ENCODE measurements around the gene OR6X1.

Gene OR6X1

GRCh38 chr11:123775289-123775688 is 21.0 kb upstream of the OR6X1 start:
- DNase-seq (ENCODE audit: low read depth), result no peak
- no peak overlapping the region for H3K4me3 ChIP-seq (ENCODE audit: control insufficient read depth, low read depth, low read length)
- TF ChIP-seq, protein P1, sequence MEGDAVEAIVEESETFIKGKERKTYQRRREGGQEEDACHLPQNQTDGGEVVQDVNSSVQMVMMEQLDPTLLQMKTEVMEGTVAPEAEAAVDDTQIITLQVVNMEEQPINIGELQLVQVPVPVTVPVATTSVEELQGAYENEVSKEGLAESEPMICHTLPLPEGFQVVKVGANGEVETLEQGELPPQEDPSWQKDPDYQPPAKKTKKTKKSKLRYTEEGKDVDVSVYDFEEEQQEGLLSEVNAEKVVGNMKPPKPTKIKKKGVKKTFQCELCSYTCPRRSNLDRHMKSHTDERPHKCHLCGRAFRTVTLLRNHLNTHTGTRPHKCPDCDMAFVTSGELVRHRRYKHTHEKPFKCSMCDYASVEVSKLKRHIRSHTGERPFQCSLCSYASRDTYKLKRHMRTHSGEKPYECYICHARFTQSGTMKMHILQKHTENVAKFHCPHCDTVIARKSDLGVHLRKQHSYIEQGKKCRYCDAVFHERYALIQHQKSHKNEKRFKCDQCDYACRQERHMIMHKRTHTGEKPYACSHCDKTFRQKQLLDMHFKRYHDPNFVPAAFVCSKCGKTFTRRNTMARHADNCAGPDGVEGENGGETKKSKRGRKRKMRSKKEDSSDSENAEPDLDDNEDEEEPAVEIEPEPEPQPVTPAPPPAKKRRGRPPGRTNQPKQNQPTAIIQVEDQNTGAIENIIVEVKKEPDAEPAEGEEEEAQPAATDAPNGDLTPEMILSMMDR (IDR thresholded peaks at IDR 0.05; ENCODE audit: control insufficient read depth, insufficient read depth, low read depth, low read length, missing control alignments), result no peak

DNA sequence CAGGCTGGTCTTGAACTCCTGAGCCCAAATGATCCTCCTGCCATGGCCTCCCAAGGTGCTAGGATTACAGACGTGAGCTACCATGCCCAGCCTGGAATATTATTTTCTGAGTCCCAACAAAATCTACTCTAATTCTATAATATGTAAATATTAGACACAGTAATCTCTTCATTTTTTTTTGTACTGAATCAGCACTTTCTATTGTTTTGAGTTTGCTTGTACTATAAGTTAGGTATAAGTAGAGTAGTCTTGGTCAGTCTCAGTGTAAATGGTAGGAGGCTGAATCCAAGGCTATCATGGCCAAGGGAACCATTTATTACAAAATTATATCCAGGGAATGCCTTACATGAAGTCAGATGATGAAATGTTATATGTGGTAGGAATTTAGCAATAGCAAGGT is 19.6 kb upstream of the OR6X1 start:
- TF ChIP-seq, protein P1 (IDR thresholded peaks at IDR 0.05; ENCODE audit: control insufficient read depth, insufficient read depth, low read depth, low read length, missing control alignments), result no peak
- H3K4me3 ChIP-seq (ENCODE audit: control insufficient read depth, low read depth, low read length), result no peak overlapping the region
- DNase-seq (ENCODE audit: low read depth), result no peak

GRCh38 chr11:123773026-123773425 is 18.7 kb upstream of the OR6X1 start:
- TF ChIP-seq, protein P1 (IDR thresholded peaks at IDR 0.05; ENCODE audit: control insufficient read depth, insufficient read depth, low read depth, low read length, missing control alignments), result no peak
- H3K4me3 ChIP-seq (ENCODE audit: control insufficient read depth, low read depth, low read length), result no peak overlapping the region
- DNase-seq (ENCODE audit: low read depth), result no peak

- no peak overlapping the region for H3K4me3 ChIP-seq (ENCODE audit: control insufficient read depth, low read depth, low read length)
- no peak for DNase-seq (ENCODE audit: low read depth)
- TF ChIP-seq, protein P1 (IDR thresholded peaks at IDR 0.05; ENCODE audit: control insufficient read depth, insufficient read depth, low read depth, low read length, missing control alignments), result no peak
Measured at GRCh38 chr11:123771664-123772063, 17.3 kb upstream of the OR6X1 start.

DNA sequence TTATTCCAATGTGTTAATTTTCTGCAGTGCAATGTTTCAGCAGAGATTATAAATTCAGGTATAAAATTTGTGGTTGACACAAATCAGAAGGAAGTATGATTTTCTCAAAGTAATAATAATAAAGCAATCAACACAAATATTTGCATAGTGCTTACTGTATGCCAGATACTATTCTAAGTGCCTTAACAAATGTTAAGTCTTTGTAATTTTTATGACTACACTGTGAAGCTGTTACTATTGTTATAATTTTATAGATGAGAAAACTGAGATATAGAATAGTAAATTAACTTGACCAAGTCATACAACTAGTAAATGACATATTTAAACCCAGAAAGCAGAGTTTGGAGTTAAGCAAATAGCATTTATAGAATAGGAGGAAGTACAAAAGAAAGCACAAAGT is 16.4 kb upstream of the OR6X1 start:
- TF ChIP-seq, protein P1 (IDR thresholded peaks at IDR 0.05; ENCODE audit: control insufficient read depth, insufficient read depth, low read depth, low read length, missing control alignments), result no peak
- H3K4me3 ChIP-seq (ENCODE audit: control insufficient read depth, low read depth, low read length), result no peak overlapping the region
- no peak for DNase-seq (ENCODE audit: low read depth)

DNA sequence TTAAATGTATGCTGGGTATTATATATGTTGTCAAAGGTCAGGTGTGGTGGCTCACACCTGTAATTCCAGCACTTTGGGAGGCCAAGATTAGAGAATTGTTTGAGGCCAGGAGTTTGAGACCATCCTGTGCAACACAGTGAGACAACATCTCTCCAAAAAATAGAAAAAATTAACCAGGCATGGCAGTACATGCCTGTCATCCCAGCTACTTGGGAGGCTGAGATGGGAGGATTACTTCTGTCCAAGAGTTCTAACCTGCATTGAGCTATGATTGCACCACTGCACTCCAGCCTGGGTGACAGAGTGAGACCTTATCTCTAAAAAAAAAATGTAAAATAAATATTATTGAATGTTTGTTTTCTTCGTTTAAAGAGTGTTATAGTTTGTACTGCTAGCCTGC is 11.3 kb upstream of the OR6X1 start:
- no peak overlapping the region for H3K4me3 ChIP-seq (ENCODE audit: control insufficient read depth, low read depth, low read length)
- DNase-seq (ENCODE audit: low read depth), result no peak
- TF ChIP-seq, protein P1 (IDR thresholded peaks at IDR 0.05; ENCODE audit: control insufficient read depth, insufficient read depth, low read depth, low read length, missing control alignments), result no peak

GRCh38 chr11:123762422-123762821 is 8.1 kb upstream of the OR6X1 start:
- H3K4me3 ChIP-seq (ENCODE audit: control insufficient read depth, low read depth, low read length), result no peak overlapping the region
- no peak for DNase-seq (ENCODE audit: low read depth)
- TF ChIP-seq, protein P1 (IDR thresholded peaks at IDR 0.05; ENCODE audit: control insufficient read depth, insufficient read depth, low read depth, low read length, missing control alignments), result no peak

Data from AG09309 (cell line).